GM21786 (cell line): ENCODE measurements around the gene SCN1A.

ENCODE experiments used
- ATAC-seq: cut with Tn5 transposase; IDR thresholded peaks from one replicate; pipeline ENCODE4 v1.9.1; 2021; ENCODE audit not compliant: unreplicated experiment

SCN1A gene

GRCh38 chr2:166084301-166084700 is 43.5 kb downstream of the SCN1A start:
- ATAC-seq = no peak

- no peak for ATAC-seq
Observed at GRCh38 chr2:166082736-166083135, 45.1 kb downstream of the SCN1A start.

GRCh38 chr2:166081852-166082251 is 46.0 kb downstream of the SCN1A start:
- ATAC-seq = no peak

- ATAC-seq = no peak
Observed at GRCh38 chr2:166081131-166081632, 46.6 kb downstream of the SCN1A start.

- ATAC-seq = no peak
Observed at GRCh38 chr2:166074430-166074829, 53.4 kb downstream of the SCN1A start.

- ATAC-seq = no peak
Observed at GRCh38 chr2:166074011-166074410, 53.8 kb downstream of the SCN1A start.

- ATAC-seq = no peak
Observed at GRCh38 chr2:166070231-166070630, 57.6 kb downstream of the SCN1A start.

GRCh38 chr2:166068981-166069380 is 58.8 kb downstream of the SCN1A start:
- ATAC-seq = no peak

- no peak for ATAC-seq
Observed at GRCh38 chr2:166067229-166067628, 60.6 kb downstream of the SCN1A start.

GRCh38 chr2:166060191-166060590 is 67.6 kb downstream of the SCN1A start:
- no peak for ATAC-seq

- no peak for ATAC-seq
Observed at GRCh38 chr2:166057370-166058164, 70.3 kb downstream of the SCN1A start.

- ATAC-seq = no peak
Observed at GRCh38 chr2:166044853-166045483, 82.9 kb downstream of the SCN1A start.

- no peak for ATAC-seq
Observed at GRCh38 chr2:166042768-166043390, 84.9 kb downstream of the SCN1A start.

- ATAC-seq = no peak
Observed at GRCh38 chr2:166042356-166042755, 85.5 kb downstream of the SCN1A start.

GRCh38 chr2:166041613-166042012 is 86.2 kb downstream of the SCN1A start:
- no peak for ATAC-seq

- ATAC-seq = no peak
Observed at GRCh38 chr2:166032361-166032760, 95.5 kb downstream of the SCN1A start.

- no peak for ATAC-seq
Observed at GRCh38 chr2:166031054-166031453, 96.8 kb downstream of the SCN1A start.

GRCh38 chr2:166025313-166025712 is 102.5 kb downstream of the SCN1A start:
- no peak for ATAC-seq

- ATAC-seq = no peak
Observed at GRCh38 chr2:166017208-166017607, 110.6 kb downstream of the SCN1A start.

- no peak for ATAC-seq
Observed at GRCh38 chr2:166013878-166014277, 113.9 kb downstream of the SCN1A start.

GRCh38 chr2:166011660-166012059 is 116.2 kb downstream of the SCN1A start:
- ATAC-seq = no peak

- no peak for ATAC-seq
Observed at GRCh38 chr2:166000401-166000800, 127.4 kb downstream of the SCN1A start.
